ENCODE measurements around the gene UBTF.

- TF ChIP-seq CTCF (IDR thresholded peaks at IDR 0.05) (no peak), POLR2A (IDR thresholded peaks at IDR 0.05) (no peak), POLR2AphosphoS5 (IDR thresholded peaks at IDR 0.05) (no peak), EP300 (IDR thresholded peaks at IDR 0.05) (no peak)
These were observed 35.1 kb upstream of the UBTF start for GRCh38 chr17:44254361-44255095.
